ENCODE results near the gene VSIG10.
"Not testable (repeated sequence)": the region's sequence is repeated elsewhere in the genome, so short reads cannot be mapped to it uniquely, and the experiment has no call there.

Gene VSIG10

GRCh38 chr12:118103601-118104382 is at the start of gene VSIG10:
Gene VSIG10, minus strand, starts transcription at chr12:118104011. Its CDS starts 340 bp downstream, at chr12:118103671.
- DNase-seq, result peak; percentile 41

GRCh38 chr12:118151755-118152154 is 47.9 kb upstream of the VSIG10 start:
- no peak for DNase-seq

GRCh38 chr12:118150625-118151024 is 46.8 kb upstream of the VSIG10 start:
- no peak for DNase-seq

- no peak for DNase-seq
These were observed 44.5 kb upstream of the VSIG10 start for GRCh38 chr12:118148287-118148686.

- DNase-seq, result no peak
These were observed 42.0 kb upstream of the VSIG10 start for GRCh38 chr12:118145798-118146156.

GRCh38 chr12:118145113-118145797 is 41.4 kb upstream of the VSIG10 start:
- no peak for DNase-seq

- no peak for DNase-seq
These were observed 40.7 kb upstream of the VSIG10 start for GRCh38 chr12:118144499-118144898.

GRCh38 chr12:118140825-118141224 is 37.0 kb upstream of the VSIG10 start:
- DNase-seq, result no peak

GRCh38 chr12:118137148-118137678 is 33.4 kb upstream of the VSIG10 start:
- DNase-seq, result no peak

- DNase-seq, result no peak
These were observed 32.8 kb upstream of the VSIG10 start for GRCh38 chr12:118136559-118137003.

GRCh38 chr12:118135788-118136558 is 32.2 kb upstream of the VSIG10 start, which contains the start of gene PEBP1:
Gene PEBP1, plus strand, starts transcription at chr12:118136124. Its CDS starts 86 bp downstream, at chr12:118136210.
- DNase-seq, result peak; percentile 84

- DNase-seq, result not testable (repeated sequence)
These were observed 25.6 kb upstream of the VSIG10 start for GRCh38 chr12:118129436-118129835.

- no peak for DNase-seq
These were observed 24.1 kb upstream of the VSIG10 start for GRCh38 chr12:118127867-118128266.

- peak; percentile 93 for DNase-seq
These were observed 22.4 kb upstream of the VSIG10 start for GRCh38 chr12:118126119-118126757.

GRCh38 chr12:118125743-118126118 is 21.9 kb upstream of the VSIG10 start:
- DNase-seq, result no peak

GRCh38 chr12:118124333-118124874 is 20.6 kb upstream of the VSIG10 start:
- DNase-seq, result no peak

- no peak for DNase-seq
These were observed 18.5 kb upstream of the VSIG10 start for GRCh38 chr12:118122264-118122663.

GRCh38 chr12:118120579-118121363 is 17.0 kb upstream of the VSIG10 start:
- DNase-seq, result peak; percentile 82

GRCh38 chr12:118119449-118119879 is 15.7 kb upstream of the VSIG10 start:
- no peak for DNase-seq

GRCh38 chr12:118109088-118109487 is 5.3 kb upstream of the VSIG10 start:
- no peak for DNase-seq

GRCh38 chr12:118107694-118108093 is 3.9 kb upstream of the VSIG10 start:
- DNase-seq, result no peak
